Femur (tissue), 1 donor: Measurements from ENCODE around the gene CEP112.
"Not testable (repeated sequence)": the region's sequence is repeated elsewhere in the genome, so short reads cannot be mapped to it uniquely, and the experiment has no call there.

Experiments
- DNase-seq: peaks from one replicate; pipeline ENCODE4 v3.0.0-alpha.2; 2017

CEP112 gene

GRCh38 chr17:65756760-65757159 lies 435.2 kb downstream of the CEP112 start:
- no peak for DNase-seq

GRCh38 chr17:65755799-65756198 lies 436.1 kb downstream of the CEP112 start:
- DNase-seq = no peak

- DNase-seq = no peak
Measured at GRCh38 chr17:65754630-65755029, 437.3 kb downstream of the CEP112 start.

- no peak for DNase-seq
Measured at GRCh38 chr17:65754081-65754480, 437.9 kb downstream of the CEP112 start.

GRCh38 chr17:65753348-65753747 lies 438.6 kb downstream of the CEP112 start:
- DNase-seq = no peak

- no peak for DNase-seq
Measured at GRCh38 chr17:65751263-65751662, 440.7 kb downstream of the CEP112 start.

- peak; percentile 59 for DNase-seq
Measured at GRCh38 chr17:65750631-65751115, 441.3 kb downstream of the CEP112 start.

GRCh38 chr17:65750166-65750565 lies 441.8 kb downstream of the CEP112 start:
- no peak for DNase-seq

- DNase-seq = no peak
Measured at GRCh38 chr17:65749479-65749878, 442.5 kb downstream of the CEP112 start.

GRCh38 chr17:65745241-65745640 lies 446.7 kb downstream of the CEP112 start:
- DNase-seq = no peak

GRCh38 chr17:65743308-65743655 lies 448.7 kb downstream of the CEP112 start:
- DNase-seq = no peak

- peak; percentile 36 for DNase-seq
Measured at GRCh38 chr17:65742403-65743307, 449.3 kb downstream of the CEP112 start.

GRCh38 chr17:65741710-65742109 lies 450.2 kb downstream of the CEP112 start:
- DNase-seq = no peak

GRCh38 chr17:65739034-65739433 lies 452.9 kb downstream of the CEP112 start:
- no peak for DNase-seq

GRCh38 chr17:65737451-65737850 lies 454.5 kb downstream of the CEP112 start:
- DNase-seq = no peak

GRCh38 chr17:65733314-65733713 lies 458.6 kb downstream of the CEP112 start:
- DNase-seq = no peak

- DNase-seq = not testable (repeated sequence)
Measured at GRCh38 chr17:65732667-65733066, 459.3 kb downstream of the CEP112 start.

GRCh38 chr17:65730711-65731169 lies 461.2 kb downstream of the CEP112 start:
- no peak for DNase-seq

GRCh38 chr17:65729207-65729606 lies 462.7 kb downstream of the CEP112 start:
- DNase-seq = no peak

GRCh38 chr17:65727832-65728231 lies 464.1 kb downstream of the CEP112 start:
- no peak for DNase-seq

GRCh38 chr17:65727246-65727645 lies 464.7 kb downstream of the CEP112 start:
- DNase-seq = no peak

- no peak for DNase-seq
Measured at GRCh38 chr17:65723431-65724151, 468.3 kb downstream of the CEP112 start.

- no peak for DNase-seq
Measured at GRCh38 chr17:65718601-65719000, 473.3 kb downstream of the CEP112 start.
